AG08395 (cell line): Measurements from ENCODE around the gene WNT5B.
A peak's percentile ranks its signal among the peaks of the same experiment; 100 is the strongest.

Experiments used
- DNase-seq: peaks from one replicate; pipeline ENCODE4 v3.0.0; 2012; ENCODE audit warnings: mixed read lengths, low spot score

The WNT5B gene

GRCh38 chr12:1630133-1630826 lies 1.2 kb downstream of the WNT5B start:
- peak; percentile 64 for DNase-seq

GRCh38 chr12:1630827-1631591 lies 2.0 kb downstream of the WNT5B start:
- DNase-seq, result peak; percentile 58

GRCh38 chr12:1632702-1633101 lies 3.7 kb downstream of the WNT5B start:
- DNase-seq, result no peak

- no peak for DNase-seq
Observed at GRCh38 chr12:1633459-1633858, 4.4 kb downstream of the WNT5B start.

GRCh38 chr12:1634149-1634548 lies 5.1 kb downstream of the WNT5B start:
- no peak for DNase-seq

- peak; percentile 85 for DNase-seq
Observed at GRCh38 chr12:1634590-1635191, 5.7 kb downstream of the WNT5B start.

- DNase-seq, result no peak
Observed at GRCh38 chr12:1635301-1636095, 6.5 kb downstream of the WNT5B start.

- no peak for DNase-seq
Observed at GRCh38 chr12:1638203-1638602, 9.2 kb downstream of the WNT5B start.

- DNase-seq, result no peak
Observed at GRCh38 chr12:1639538-1639937, 10.5 kb downstream of the WNT5B start.

- no peak for DNase-seq
Observed at GRCh38 chr12:1640328-1641234, 11.6 kb downstream of the WNT5B start.

GRCh38 chr12:1642513-1642912 lies 13.5 kb downstream of the WNT5B start:
- no peak for DNase-seq

GRCh38 chr12:1643043-1643442 lies 14.0 kb downstream of the WNT5B start:
- no peak for DNase-seq

- no peak for DNase-seq
Observed at GRCh38 chr12:1643905-1644533, 15.0 kb downstream of the WNT5B start.

- peak; percentile 92 for DNase-seq
Observed at GRCh38 chr12:1644534-1645438, 15.8 kb downstream of the WNT5B start.

GRCh38 chr12:1645819-1646218 lies 16.8 kb downstream of the WNT5B start:
- DNase-seq, result no peak

GRCh38 chr12:1646569-1647284 lies 17.7 kb downstream of the WNT5B start:
- no peak for DNase-seq

- DNase-seq, result no peak
Observed at GRCh38 chr12:1647285-1647669, 18.2 kb downstream of the WNT5B start.

GRCh38 chr12:1650260-1650977 lies 21.4 kb downstream of the WNT5B start:
- no peak for DNase-seq
